WTC11 (cell line): Measurements from ENCODE around the gene ZFR2. TPM values are rescaled to one million over a fixed set of nuclear protein-coding genes. Genes with fewer than 3 reads are reported as not detected.

Source experiments
- ATAC-seq: fragments of 200-7000 bp; cut with Tn5 transposase; 2 replicates; pipeline ENCODE4 v1.10.0; 2021; ENCODE audit warnings: mild to moderate bottlenecking, moderate library complexity
- Bru-seq: library from RNA; stranded (reverse); fragments of 400-500 nt; gene quantifications from one replicate; lab custom pipeline; 2021; lab: Mats Ljungman, UMichigan
- CTCF ChIA-PET: fragments of 300-600 bp; sonication (Branson Sonifier 250); formaldehyde crosslinking; loops from one replicate; lab custom pipeline; 2021; ENCODE audit warnings: antibody characterized with exemption; lab: Charles Lee
- POLR2A ChIA-PET: fragments of 350-600 bp; sonication (Branson Sonifier 250); formaldehyde crosslinking; loops from one replicate; lab custom pipeline; 2021; ENCODE audit warnings: antibody characterized with exemption; lab: Charles Lee
- DNase-seq: peaks from one replicate; pipeline ENCODE4 v3.0.0; 2021; ENCODE audit warnings: low spot score
- H3K27ac Mint-ChIP-seq: 2 replicates; pipeline ENCODE4 v1.8.0; 2021; ENCODE audit warnings: mixed read lengths
- H3K27me3 Mint-ChIP-seq: 2 replicates; pipeline ENCODE4 v1.8.0; 2021; ENCODE audit warnings: low read depth, mild to moderate bottlenecking, moderate library complexity, mixed read lengths
- H3K36me3 Mint-ChIP-seq: 2 replicates; pipeline ENCODE4 v1.8.0; 2021; ENCODE audit warnings: mixed read lengths
- H3K4me1 Mint-ChIP-seq: 2 replicates; pipeline ENCODE4 v1.8.0; 2022; ENCODE audit warnings: mixed read lengths
- H3K4me3 Mint-ChIP-seq: 2 replicates; pipeline ENCODE4 v1.8.0; 2021; ENCODE audit warnings: mild to moderate bottlenecking, moderate library complexity, mixed read lengths
- H3K9me3 Mint-ChIP-seq: 2 replicates; pipeline ENCODE4 v1.8.0; 2021; ENCODE audit warnings: mixed read lengths
- AFF4 ChIP-seq: sonication (generic); formaldehyde crosslinking; IDR thresholded peaks from 2 replicates; pipeline ENCODE4 v1.8.1; 2023; ENCODE audit warnings: mild to moderate bottlenecking, missing genetic modification reagents, borderline replicate concordance
- ATF6 ChIP-seq: sonication (generic); formaldehyde crosslinking; IDR thresholded peaks from 2 replicates; pipeline ENCODE4 v1.8.1; 2023; ENCODE audit warnings: mild to moderate bottlenecking, missing genetic modification reagents
- CDX4 ChIP-seq: fragments of 250-450 bp; sonication (Bioruptor Pico); IDR thresholded peaks from 2 replicates; pipeline ENCODE4 v1.9.0; 2021; ENCODE audit warnings: moderate library complexity, mild to moderate bottlenecking, inconsistent platforms, borderline replicate concordance
- CREM ChIP-seq: sonication (generic); formaldehyde crosslinking; IDR thresholded peaks from 2 replicates; pipeline ENCODE4 v1.8.1; 2022; ENCODE audit warnings: mild to moderate bottlenecking, missing genetic modification reagents, moderate library complexity
- E2F5 ChIP-seq: sonication (generic); formaldehyde crosslinking; IDR thresholded peaks from 2 replicates; pipeline ENCODE4 v1.8.1; 2022; ENCODE audit warnings: mild to moderate bottlenecking, moderate library complexity, missing genetic modification reagents
- ERG ChIP-seq: fragments of 250-450 bp; sonication (Bioruptor Pico); IDR thresholded peaks from 2 replicates; pipeline ENCODE4 v1.8.0; 2021; ENCODE audit warnings: mild to moderate bottlenecking
- FOXK1 ChIP-seq: sonication (generic); formaldehyde crosslinking; IDR thresholded peaks from 2 replicates; pipeline ENCODE4 v1.8.0; 2022; ENCODE audit warnings: mild to moderate bottlenecking, moderate library complexity, missing genetic modification reagents
- GABPB1 ChIP-seq: sonication (generic); formaldehyde crosslinking; IDR thresholded peaks from 2 replicates; pipeline ENCODE4 v1.8.1; 2023; ENCODE audit warnings: mild to moderate bottlenecking, missing genetic modification reagents
- IRF1 ChIP-seq: sonication (generic); formaldehyde crosslinking; IDR thresholded peaks from 2 replicates; pipeline ENCODE4 v1.8.0; 2023; ENCODE audit warnings: missing genetic modification reagents
- MAX ChIP-seq: sonication (generic); formaldehyde crosslinking; IDR thresholded peaks from 2 replicates; pipeline ENCODE4 v1.8.0; 2022; ENCODE audit warnings: mild to moderate bottlenecking, missing genetic modification reagents
- NFE2L1 ChIP-seq: sonication (generic); formaldehyde crosslinking; IDR thresholded peaks from 2 replicates; pipeline ENCODE4 v1.8.1; 2023; ENCODE audit warnings: missing genetic modification reagents
- NFYB ChIP-seq: sonication (generic); formaldehyde crosslinking; conservative IDR thresholded peaks from 2 replicates; pipeline ENCODE4 v1.8.0; 2022; ENCODE audit warnings: low read depth, missing genetic modification reagents
- STAT6 ChIP-seq: sonication (generic); formaldehyde crosslinking; conservative IDR thresholded peaks from 2 replicates; pipeline ENCODE4 v1.8.1; 2023; ENCODE audit warnings: mild to moderate bottlenecking, low read depth, missing genetic modification reagents, moderate library complexity
- USF2 ChIP-seq: sonication (generic); formaldehyde crosslinking; IDR thresholded peaks from 2 replicates; pipeline ENCODE4 v1.8.1; 2023; ENCODE audit warnings: mild to moderate bottlenecking, missing genetic modification reagents, moderate library complexity
- ZMAT4 ChIP-seq: fragments of 250-450 bp; sonication (Bioruptor Pico); IDR thresholded peaks from 2 replicates; pipeline ENCODE4 v1.9.0; 2021; ENCODE audit warnings: mild to moderate bottlenecking
- ZNF512 ChIP-seq: sonication (generic); formaldehyde crosslinking; IDR thresholded peaks from 2 replicates; pipeline ENCODE4 v1.8.1; 2022; ENCODE audit warnings: missing genetic modification reagents, borderline replicate concordance
- long read RNA-seq, 3 experiments: library from RNA in 1 of 3; library from capped mRNA in 1 of 3; library from polyadenylated mRNA in 1 of 3; unstranded in 2 of 3; stranded (forward) in 1 of 3; transcript quantifications; one replicate each; pipeline ENCODE4 v2.0.0, GENCODE V29; 2021
- total RNA-seq: library from RNA; stranded (reverse); gene quantifications from 3 replicates; pipeline ENCODE4 v1.2.3, GENCODE V29; 2021

ZFR2 gene
- total RNA-seq = 17.5 to 25.5 TPM (median 22.6 TPM) in 3 replicates
- Bru-seq, nascent RNA = percentile 41 among the genes with signal in this experiment
- long read RNA-seq, experiment 1, transcript ZFR2-203 (2 exons, 870 nt) = major isoform, 11 of 46 reads
- long read RNA-seq, experiment 1, transcript ZFR2-204 (3 exons, 1,019 nt) = minor isoform, 9 of 46 reads
- long read RNA-seq, experiment 1, partial matches to known transcripts = 0 of 46 reads
- long read RNA-seq, experiment 1, other reads (novel, unspliced or antisense) = 25 of 46 reads
- long read RNA-seq, experiment 2, transcript ZFR2-203 (2 exons, 870 nt) = major isoform, 8 of 24 reads
- long read RNA-seq, experiment 2, partial matches to known transcripts = 0 of 24 reads
- long read RNA-seq, experiment 2, other reads (novel, unspliced or antisense) = 13 of 24 reads
- long read RNA-seq, experiment 3, partial matches to known transcripts = 0 of 19 reads
- long read RNA-seq, experiment 3, other reads (novel, unspliced or antisense) = 13 of 19 reads

GRCh38 chr19:3868770-3869456, at the start of gene ZFR2:
ZFR2 (minus strand) TSS chr19:3869038; CDS start chr19:3869017, 21 bp downstream.
- Mint-ChIP-seq H3K27ac (peak within 1 kb of the TSS; percentile 36; the same call in 1 of the 2 replicates), H3K4me3 (peak within 1 kb of the TSS; percentile 65), H3K36me3 (peaks cover 10% of the 10 kb centered on the region), H3K4me1 (peaks cover 17% of the 10 kb centered on the region), H3K27me3 (peaks cover 44% of the 10 kb centered on the region), H3K9me3 (peaks cover 7% of the 10 kb centered on the region)
- peak; percentile 83 for DNase-seq
- ChIA-PET CTCF (interaction anchor here (1.8 to 2.1 kb wide), 2 partner anchors 12 to 119 kb away, joined by 5 to 8 read pairs; partner anchors contain the start of gene ATCAY), POLR2A (interaction anchor here (1.0 to 1.3 kb wide), 2 partner anchors 13 to 116 kb away, joined by 3 to 4 read pairs; partner anchors contain the start of gene EEF2)
- peak; percentile 73 for ATAC-seq
- peak; percentile 100 for TF ChIP-seq IRF1 (CRISPR knock-in tag)
- peak; percentile 99 for TF ChIP-seq FOXK1
- no peak for TF ChIP-seq CDX4
- peak; percentile 95 for TF ChIP-seq CREM (CRISPR knock-in tag)
- peak; percentile 81 for TF ChIP-seq NFYB (CRISPR knock-in tag)
- peak; percentile 99 for TF ChIP-seq E2F5 (CRISPR knock-in tag)
- no peak for TF ChIP-seq ERG (CRISPR knock-in tag)
- peak; percentile 100 for TF ChIP-seq MAX (CRISPR knock-in tag)
- peak; percentile 79 for TF ChIP-seq USF2
- no peak for TF ChIP-seq GABPB1 (CRISPR knock-in tag)
- peak; percentile 97 for TF ChIP-seq ZNF512 (CRISPR knock-in tag)
- peak; percentile 86; the same call in 1 of the 2 replicates for TF ChIP-seq ATF6 (CRISPR knock-in tag)
- no peak for TF ChIP-seq ZMAT4 (CRISPR knock-in tag)
- TF ChIP-seq AFF4 (CRISPR knock-in tag) = peak; percentile 99
- TF ChIP-seq STAT6 = peak; percentile 99
- peak; percentile 99 for TF ChIP-seq NFE2L1 (CRISPR knock-in tag)
